Endodermal cell (in vitro differentiated cells): ENCODE results near the gene PSORS1C1. TPM values are rescaled to one million over a fixed set of nuclear protein-coding genes. Genes with fewer than 3 reads are reported as not detected.

Experiments used
- DNase-seq: peaks from one replicate; pipeline ENCODE4 v3.0.0-alpha.2; 2017
- H3K27ac ChIP-seq: 2 replicates; pipeline ENCODE4 v1.5.1; 2013; ENCODE audit warnings: mild to moderate bottlenecking, low read depth, low read length, moderate library complexity
- H3K27me3 ChIP-seq: 2 replicates; pipeline ENCODE4 v1.6.1; 2013; ENCODE audit warnings: mild to moderate bottlenecking, low read length, moderate library complexity; ENCODE audit not compliant: insufficient read depth, control insufficient read depth, poor library complexity, severe bottlenecking
- H3K36me3 ChIP-seq: 2 replicates; pipeline ENCODE4 v1.7.0; 2013; ENCODE audit warnings: mild to moderate bottlenecking, low read length, moderate library complexity; ENCODE audit not compliant: control insufficient read depth, insufficient read depth
- H3K4me1 ChIP-seq: one replicate; pipeline ENCODE4 v1.7.0; 2013; ENCODE audit warnings: low read length; ENCODE audit not compliant: control insufficient read depth, insufficient read depth
- H3K4me3 ChIP-seq: 2 replicates; pipeline ENCODE4 v1.5.1; 2013; ENCODE audit warnings: mild to moderate bottlenecking, low read length, moderate library complexity
- H3K9ac ChIP-seq: 2 replicates; pipeline ENCODE4 v1.6.1; 2013; ENCODE audit warnings: mild to moderate bottlenecking, low read length, moderate library complexity; ENCODE audit not compliant: poor library complexity, severe bottlenecking; ENCODE audit errors: extremely low read depth
- H3K9me3 ChIP-seq: 2 replicates; pipeline ENCODE4 v1.6.1; 2013; ENCODE audit warnings: mild to moderate bottlenecking, low read length, moderate library complexity; ENCODE audit not compliant: control insufficient read depth
- H3K27ac Mint-ChIP-seq: 2 replicates; pipeline ENCODE4 v1.8.0; 2020; ENCODE audit warnings: mixed read lengths
- H3K27me3 Mint-ChIP-seq: 2 replicates; pipeline ENCODE4 v1.8.0; 2021; ENCODE audit warnings: mild to moderate bottlenecking, mixed read lengths; ENCODE audit not compliant: insufficient read depth
- H3K36me3 Mint-ChIP-seq: 2 replicates; pipeline ENCODE4 v1.8.0; 2020; ENCODE audit warnings: low read depth, mixed read lengths
- H3K4me1 Mint-ChIP-seq: 2 replicates; pipeline ENCODE4 v1.8.0; 2020; ENCODE audit warnings: mixed read lengths
- H3K4me3 Mint-ChIP-seq: 2 replicates; pipeline ENCODE4 v1.8.0; 2020; ENCODE audit warnings: mild to moderate bottlenecking, moderate library complexity, mixed read lengths
- H3K9me3 Mint-ChIP-seq: 2 replicates; pipeline ENCODE4 v1.8.0; 2020; ENCODE audit warnings: mild to moderate bottlenecking, mixed read lengths
- WGBS, 2 experiments: methylation state at CpG; one replicate each; pipeline versions ENCODE4 v1.1.5 to v1.1.7; 2013; ENCODE audit warnings: missing lambda C conversion rate in 2 of 2, mixed read lengths in 1 of 2; ENCODE audit not compliant: insufficient coverage in 1 of 2, insufficient read length in 1 of 2; 5-methylcytosine and 5-hydroxymethylcytosine counted together
- total RNA-seq, 2 donors: library from RNA; stranded (reverse); fragmentation: NEBNext Ultra II Directional in 1 of 2; extraction: Animal tissue kit (Norgen Biotek cat#: 25700) in 1 of 2; gene quantifications; 2 replicates in 1 of 2; 3 replicates in 1 of 2; pipeline ENCODE4 v1.2.1, GENCODE V29; 2021
- TF ChIP-seq, protein P1 (sequence below): fragments of 200-600 bp; sonication (generic); conservative IDR thresholded peaks from 2 replicates; pipeline ENCODE4 v1.5.0; 2021; ENCODE audit warnings: antibody characterized with exemption, mild to moderate bottlenecking

The PSORS1C1 gene
- total RNA-seq, 2 donors from 2014 or later, result 1.1 to 1.2 TPM

- Histone ChIP-seq H3K9me3 (no peaks in the 10 kb centered on the region), H3K27ac (no peak overlapping the region), H3K36me3 (no peaks in the 10 kb centered on the region), H3K4me1 (no peaks in the 10 kb centered on the region), H3K4me3 (no peak overlapping the region), H3K27me3 (no peaks in the 10 kb centered on the region), H3K9ac (no peak overlapping the region)
- H3K36me3 Mint-ChIP-seq, result no peaks in the 10 kb centered on the region
- TF ChIP-seq, protein P1, sequence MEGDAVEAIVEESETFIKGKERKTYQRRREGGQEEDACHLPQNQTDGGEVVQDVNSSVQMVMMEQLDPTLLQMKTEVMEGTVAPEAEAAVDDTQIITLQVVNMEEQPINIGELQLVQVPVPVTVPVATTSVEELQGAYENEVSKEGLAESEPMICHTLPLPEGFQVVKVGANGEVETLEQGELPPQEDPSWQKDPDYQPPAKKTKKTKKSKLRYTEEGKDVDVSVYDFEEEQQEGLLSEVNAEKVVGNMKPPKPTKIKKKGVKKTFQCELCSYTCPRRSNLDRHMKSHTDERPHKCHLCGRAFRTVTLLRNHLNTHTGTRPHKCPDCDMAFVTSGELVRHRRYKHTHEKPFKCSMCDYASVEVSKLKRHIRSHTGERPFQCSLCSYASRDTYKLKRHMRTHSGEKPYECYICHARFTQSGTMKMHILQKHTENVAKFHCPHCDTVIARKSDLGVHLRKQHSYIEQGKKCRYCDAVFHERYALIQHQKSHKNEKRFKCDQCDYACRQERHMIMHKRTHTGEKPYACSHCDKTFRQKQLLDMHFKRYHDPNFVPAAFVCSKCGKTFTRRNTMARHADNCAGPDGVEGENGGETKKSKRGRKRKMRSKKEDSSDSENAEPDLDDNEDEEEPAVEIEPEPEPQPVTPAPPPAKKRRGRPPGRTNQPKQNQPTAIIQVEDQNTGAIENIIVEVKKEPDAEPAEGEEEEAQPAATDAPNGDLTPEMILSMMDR, result no peak
- H3K27ac Mint-ChIP-seq, result no peak overlapping the region
- 97 to 100% methylated on average over 2 to 4 of the region's 4 CpGs for WGBS, 2 experiments
- no peak for DNase-seq
- H3K9me3 Mint-ChIP-seq, result no peaks in the 10 kb centered on the region
- no peak overlapping the region for H3K4me3 Mint-ChIP-seq
- H3K4me1 Mint-ChIP-seq, result peaks cover 3% of the 10 kb centered on the region
- H3K27me3 Mint-ChIP-seq, result no peaks in the 10 kb centered on the region
These were observed 16.1 kb upstream of the PSORS1C1 start for GRCh38 chr6:31098449-31098938.

DNA sequence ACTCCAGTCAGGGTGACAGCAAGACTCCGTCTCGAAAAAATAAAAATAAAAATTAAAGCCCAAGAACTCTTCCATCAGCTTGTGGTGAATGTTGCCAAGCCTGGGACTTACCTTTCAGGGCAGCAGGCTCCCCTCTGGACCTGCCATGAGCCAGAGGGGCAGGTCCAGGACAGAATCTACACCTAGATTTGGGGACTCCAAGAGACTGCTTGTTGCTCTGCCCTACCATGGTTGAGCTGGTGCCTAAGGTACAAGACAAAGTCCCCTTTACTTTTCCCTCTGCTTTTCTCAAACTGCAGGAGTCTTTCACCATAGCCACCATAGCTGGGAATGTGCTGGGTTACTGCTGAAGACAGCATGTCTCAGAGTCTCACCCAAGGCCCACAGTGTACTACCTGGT, 11.5 kb upstream of the PSORS1C1 start:
- Mint-ChIP-seq H3K36me3 (no peaks in the 10 kb centered on the region), H3K27me3 (no peaks in the 10 kb centered on the region), H3K9me3 (no peaks in the 10 kb centered on the region), H3K27ac (no peak overlapping the region), H3K4me1 (peaks cover 3% of the 10 kb centered on the region), H3K4me3 (no peak overlapping the region)
- Histone ChIP-seq H3K27ac (no peak overlapping the region), H3K9me3 (no peaks in the 10 kb centered on the region), H3K27me3 (no peaks in the 10 kb centered on the region), H3K4me3 (no peak overlapping the region), H3K36me3 (no peaks in the 10 kb centered on the region), H3K9ac (no peak overlapping the region), H3K4me1 (no peaks in the 10 kb centered on the region)
- DNase-seq, result no peak
- TF ChIP-seq, protein P1, result no peak
- WGBS, 2 experiments, result 91 to 100% methylated on average over 2 of the region's 2 CpGs

GRCh38 chr6:31107052-31107451, 7.5 kb upstream of the PSORS1C1 start:
- peak; percentile 34 for DNase-seq
- Mint-ChIP-seq H3K27ac (no peak overlapping the region), H3K4me3 (no peak overlapping the region), H3K9me3 (no peaks in the 10 kb centered on the region), H3K36me3 (no peaks in the 10 kb centered on the region), H3K27me3 (peaks cover 5% of the 10 kb centered on the region), H3K4me1 (peaks cover 20% of the 10 kb centered on the region)
- H3K36me3 ChIP-seq, result no peaks in the 10 kb centered on the region
- H3K9me3 ChIP-seq, result no peaks in the 10 kb centered on the region
- H3K4me3 ChIP-seq, result no peak overlapping the region
- no peaks in the 10 kb centered on the region for H3K27me3 ChIP-seq
- H3K9ac ChIP-seq, result no peak overlapping the region
- no peaks in the 10 kb centered on the region for H3K4me1 ChIP-seq
- TF ChIP-seq, protein P1, result no peak
- no peak overlapping the region for H3K27ac ChIP-seq
- WGBS, 2 experiments, result 78 to 82% methylated on average over 3 to 4 of the region's 4 CpGs
